Activated CD8-positive, alpha-beta memory T cell treated with anti-CD3 and anti-CD28 coated beads for 1 hour (primary cell): Measurements from ENCODE around the gene EIF3B.
"Not testable (repeated sequence)": the region's sequence is repeated elsewhere in the genome, so short reads cannot be mapped to it uniquely, and the experiment has no call there.

ENCODE experiments used
- DNase-seq, 2 donors: peaks; one replicate each; pipeline ENCODE4 v3.0.0-alpha.2; 2020; ENCODE audit warnings: low read depth in 1 of 2; ENCODE audit errors: extremely low read depth in 1 of 2

Gene EIF3B

DNA sequence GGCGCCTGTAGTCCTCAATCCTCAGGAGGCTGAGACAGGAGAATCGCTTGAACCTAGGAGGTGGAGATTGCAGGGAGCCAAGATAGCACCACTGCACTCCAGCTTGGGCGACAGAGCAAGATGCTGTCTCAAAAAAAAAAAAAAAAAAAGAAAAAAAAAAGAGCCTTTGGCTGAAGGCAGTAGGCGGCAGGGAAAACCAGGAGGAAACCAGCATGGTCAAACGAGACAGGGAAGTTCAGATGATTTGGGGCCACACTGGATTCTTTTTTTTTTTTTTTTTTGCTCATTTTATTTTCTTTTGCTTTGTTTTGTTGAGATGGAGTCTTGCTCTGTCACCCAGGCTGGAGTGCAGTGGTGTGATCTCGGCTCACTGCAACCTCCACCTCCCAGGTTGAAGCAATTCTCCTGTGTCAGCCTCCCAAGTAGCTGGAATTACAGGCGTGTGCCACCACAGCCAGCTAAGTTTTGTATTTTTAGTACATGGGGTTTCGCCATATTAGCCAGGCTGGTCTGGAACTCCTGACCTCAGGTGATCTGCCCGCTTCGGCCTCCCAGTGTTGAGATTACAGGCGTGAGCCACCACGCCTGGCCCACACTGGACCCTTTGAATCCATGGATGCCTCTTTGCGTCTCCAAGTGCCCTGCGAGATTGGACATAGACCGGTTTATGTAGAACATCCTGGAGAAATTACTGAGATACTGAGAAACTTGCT, 7.1 kb upstream of the EIF3B start:
- not testable (repeated sequence) for DNase-seq

DNA sequence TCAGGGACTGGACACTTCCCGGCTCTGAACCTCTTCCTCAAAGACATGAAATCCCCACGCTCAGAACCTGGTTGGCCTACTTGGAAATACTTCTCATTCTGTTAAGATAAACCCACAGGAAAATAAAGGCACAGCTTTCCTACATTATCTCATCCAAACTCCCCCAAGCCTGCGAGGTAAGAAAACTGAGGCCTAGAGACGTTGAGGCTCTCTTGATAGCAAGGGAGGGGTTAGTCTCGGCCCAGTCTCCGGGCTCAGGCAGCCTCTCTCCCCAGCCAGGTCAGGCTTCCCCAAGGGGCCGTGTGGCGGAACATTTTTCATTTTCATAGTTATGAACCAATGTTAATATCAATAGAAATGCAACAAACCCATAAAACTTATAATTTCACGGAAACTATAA, 4.6 kb upstream of the EIF3B start:
- DNase-seq: no peak

DNA sequence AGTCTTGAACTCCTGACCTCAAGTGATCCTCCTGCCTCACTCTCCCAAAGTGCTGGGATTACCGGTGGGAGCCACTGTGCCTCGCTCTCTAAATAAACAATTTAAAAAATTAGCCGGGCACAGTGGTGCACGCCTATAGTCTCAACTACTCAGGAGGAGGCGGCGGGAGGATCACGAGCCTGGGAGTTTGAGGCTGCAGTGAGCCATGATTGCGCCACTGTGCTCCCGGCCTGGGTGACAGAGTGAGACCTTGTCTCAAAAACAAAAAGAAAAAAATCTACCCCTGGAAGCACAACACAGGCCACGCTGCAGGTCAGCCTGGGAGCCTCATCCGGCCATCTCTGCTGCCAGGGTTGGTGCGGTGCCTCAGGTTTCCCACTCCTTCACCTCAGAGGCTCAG, 3.8 kb upstream of the EIF3B start:
- no peak for DNase-seq

DNA sequence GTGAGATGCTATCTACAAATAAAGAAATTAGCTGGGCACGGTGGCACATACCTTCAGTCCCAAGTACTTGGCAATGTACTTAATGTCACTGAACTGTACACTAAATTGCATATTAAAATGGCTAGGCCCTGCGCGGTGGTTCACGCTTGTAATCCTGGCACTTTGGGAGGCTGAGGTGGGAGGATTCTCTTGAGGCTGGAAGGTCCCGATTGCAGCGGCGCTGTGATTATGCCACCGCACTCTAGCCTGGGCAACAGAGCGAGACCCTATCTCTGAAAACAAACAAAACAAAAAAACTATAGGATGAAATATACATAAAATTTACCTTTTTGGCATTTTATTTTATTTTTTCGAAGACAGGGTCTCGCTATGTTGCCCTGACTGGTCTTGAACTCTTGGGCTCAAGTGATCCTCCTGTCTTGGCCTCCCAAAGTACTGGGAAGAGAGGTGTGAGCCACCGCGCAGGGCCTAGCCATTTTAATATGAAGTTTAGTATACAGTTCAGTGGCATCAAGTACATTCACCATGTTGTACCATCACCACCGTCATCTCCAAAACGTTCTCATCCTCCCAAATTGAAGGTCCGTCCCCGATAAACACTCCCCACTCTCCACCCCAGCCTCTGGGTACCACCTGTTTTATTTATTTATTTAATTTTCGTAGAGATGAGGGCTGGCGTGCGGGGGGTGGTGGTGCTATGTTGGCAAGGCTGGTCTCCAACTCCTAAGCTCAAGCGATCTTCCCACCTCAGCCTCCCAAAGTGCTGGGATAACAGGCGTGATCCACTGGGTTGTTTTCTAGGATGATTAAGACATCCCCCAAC, 1.3 kb upstream of the EIF3B start:
- no peak for DNase-seq

DNA sequence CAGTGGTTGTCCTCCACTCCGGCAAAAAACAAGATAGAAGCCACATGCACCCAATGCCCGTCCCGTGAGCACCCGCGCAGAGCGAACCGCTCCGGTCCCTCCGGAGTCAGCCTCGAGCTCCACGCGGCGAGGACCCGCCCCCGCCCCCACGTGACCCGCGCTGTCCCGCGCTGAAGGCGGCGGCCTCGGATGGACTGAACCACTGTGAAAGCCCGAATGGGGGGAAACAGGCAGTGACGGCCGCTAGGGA, 766 bp upstream of the EIF3B start:
- DNase-seq: peak; percentile 67 to 86

DNA sequence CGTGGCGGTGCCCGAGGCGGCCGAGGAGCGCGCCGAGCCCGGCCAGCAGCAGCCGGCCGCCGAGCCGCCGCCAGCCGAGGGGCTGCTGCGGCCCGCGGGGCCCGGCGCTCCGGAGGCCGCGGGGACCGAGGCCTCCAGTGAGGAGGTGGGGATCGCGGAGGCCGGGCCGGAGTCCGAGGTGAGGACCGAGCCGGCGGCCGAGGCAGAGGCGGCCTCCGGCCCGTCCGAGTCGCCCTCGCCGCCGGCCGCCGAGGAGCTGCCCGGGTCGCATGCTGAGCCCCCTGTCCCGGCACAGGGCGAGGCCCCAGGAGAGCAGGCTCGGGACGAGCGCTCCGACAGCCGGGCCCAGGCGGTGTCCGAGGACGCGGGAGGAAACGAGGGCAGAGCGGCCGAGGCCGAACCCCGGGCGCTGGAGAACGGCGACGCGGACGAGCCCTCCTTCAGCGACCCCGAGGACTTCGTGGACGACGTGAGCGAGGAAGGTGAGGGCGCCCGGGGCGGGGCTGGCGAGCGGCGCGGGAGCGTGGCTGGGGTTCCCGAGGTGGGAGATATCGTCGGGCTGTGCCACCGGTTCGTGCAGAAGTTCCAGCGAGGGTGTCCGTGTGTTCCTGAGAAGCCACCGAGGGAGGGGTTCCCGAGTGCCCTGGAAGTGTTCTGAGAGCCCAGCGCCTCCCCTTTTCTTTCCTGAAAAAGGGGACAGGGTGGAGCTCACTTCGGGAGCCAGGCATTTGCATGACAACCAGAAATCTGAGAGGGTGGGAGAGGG, 495 bp downstream of the EIF3B start:
- DNase-seq: no peak

DNA sequence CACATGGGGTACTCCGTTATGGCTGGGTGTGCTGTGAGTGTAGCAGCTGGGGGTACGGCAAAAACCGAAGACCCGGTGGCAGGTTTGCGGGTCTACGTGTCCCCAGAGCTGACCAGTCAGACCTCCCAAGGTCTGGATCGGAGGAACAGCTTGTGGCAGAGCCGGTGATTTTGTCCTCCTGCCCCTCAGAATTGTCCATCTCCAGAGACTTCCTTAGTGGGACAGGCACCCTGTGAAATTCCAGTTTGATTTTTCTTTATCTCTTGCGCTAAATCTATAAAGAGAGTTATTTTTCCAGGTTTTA, 1.0 kb downstream of the EIF3B start:
- no peak for DNase-seq

DNA sequence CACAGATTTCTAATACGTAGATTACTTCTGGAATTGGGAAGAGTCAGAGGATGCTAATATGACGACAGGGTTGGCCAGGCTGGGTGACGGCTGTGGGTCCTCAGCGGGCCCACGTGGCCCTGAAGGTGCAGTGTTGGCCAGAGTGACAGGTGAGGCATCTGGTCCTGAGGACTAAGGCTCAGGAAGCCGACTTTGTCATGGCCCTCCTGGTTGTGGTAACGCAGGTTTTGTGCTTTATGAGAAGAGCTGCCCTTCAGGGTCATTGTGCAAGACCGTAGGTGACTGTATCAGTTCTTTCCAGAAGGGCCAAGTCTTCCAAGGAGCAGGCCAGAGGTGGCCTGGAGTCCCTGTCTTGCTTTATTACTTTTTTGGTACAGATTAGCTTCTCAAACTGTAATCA, 2.5 kb downstream of the EIF3B start:
- DNase-seq: no peak

DNA sequence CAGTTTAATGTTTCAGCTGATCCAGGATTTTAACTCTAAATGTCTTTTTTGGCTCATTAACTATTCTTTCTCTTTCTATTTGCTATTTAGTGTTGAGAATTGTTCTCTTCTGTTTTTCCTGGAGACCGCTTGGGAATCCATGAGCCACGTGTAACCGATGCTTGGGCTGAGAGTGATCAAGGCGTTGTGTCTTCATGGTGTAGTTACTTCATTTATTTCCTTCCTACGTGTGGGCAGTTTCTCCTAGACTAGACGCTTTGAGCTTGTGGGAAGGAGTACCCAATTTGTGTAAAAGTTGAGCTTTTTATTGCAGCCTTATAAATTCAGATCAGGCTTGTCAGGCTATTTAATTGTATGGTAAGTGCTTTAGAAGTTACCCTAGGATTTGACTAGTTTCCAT, 2.9 kb downstream of the EIF3B start:
- DNase-seq: no peak

DNA sequence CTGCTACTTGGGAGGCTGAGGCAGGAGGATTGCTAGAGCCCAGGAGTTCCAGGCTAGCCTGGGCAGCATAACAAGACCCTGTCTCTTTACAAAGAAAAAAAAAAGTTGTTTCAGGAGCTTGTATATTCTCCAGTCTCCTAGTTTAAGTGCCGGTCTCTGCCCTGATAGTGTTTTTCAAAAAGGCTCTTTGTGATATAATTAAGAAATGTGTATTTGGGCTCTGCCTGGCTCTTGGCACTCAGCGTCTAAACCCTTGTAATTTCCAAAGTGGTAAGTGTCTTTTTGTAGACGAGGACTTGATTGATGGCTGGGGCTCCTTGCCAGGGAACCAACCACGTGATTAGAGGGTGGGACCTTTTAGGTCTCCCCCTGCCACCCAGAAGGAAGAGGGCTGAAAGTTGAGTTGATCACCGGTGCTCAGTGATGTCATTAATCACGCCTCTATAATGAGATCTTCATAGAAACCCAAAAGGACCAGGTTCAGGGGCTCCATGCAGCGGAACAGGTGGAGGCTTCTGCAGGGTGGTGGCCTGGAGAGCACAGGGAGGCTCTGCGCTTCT, 4.4 kb downstream of the EIF3B start:
- DNase-seq: no peak

DNA sequence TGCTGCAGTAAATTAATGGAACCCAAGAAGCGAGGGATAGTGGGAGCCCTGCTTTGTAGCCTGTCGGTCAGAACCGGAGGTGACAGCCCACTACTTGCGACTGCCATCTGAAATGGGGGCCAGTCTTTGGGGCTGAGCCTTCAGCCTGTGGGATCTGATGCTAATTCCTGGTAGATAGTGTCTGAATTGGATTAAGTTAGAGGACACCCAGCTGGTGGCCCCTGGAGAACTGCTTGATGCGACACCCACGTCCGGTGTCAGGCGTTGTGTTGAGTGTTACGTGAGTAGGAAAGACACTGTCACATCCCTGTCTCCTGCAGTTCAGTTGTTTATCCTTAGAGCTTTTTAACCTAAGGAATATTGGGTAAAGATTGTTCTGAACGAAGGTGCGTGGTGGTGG, 5.0 kb downstream of the EIF3B start:
- no peak for DNase-seq

DNA sequence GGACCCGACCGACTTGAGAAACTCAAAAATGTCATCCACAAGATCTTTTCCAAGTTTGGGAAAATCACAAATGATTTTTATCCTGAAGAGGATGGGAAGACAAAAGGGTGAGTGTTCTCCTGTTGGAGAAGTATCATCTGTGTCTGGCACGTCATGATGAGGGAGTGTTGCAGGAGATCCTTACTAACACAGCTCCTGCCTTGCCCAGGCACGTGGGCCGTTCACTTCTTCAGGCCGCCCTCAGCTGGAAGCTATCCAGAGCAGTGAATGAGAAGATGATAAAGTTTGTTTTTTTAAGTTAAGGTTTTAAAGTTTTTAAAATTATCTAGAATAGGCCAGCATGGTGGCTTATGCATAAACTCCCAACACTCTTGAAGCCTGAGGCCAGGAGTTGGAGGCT, 6.2 kb downstream of the EIF3B start:
- no peak for DNase-seq

DNA sequence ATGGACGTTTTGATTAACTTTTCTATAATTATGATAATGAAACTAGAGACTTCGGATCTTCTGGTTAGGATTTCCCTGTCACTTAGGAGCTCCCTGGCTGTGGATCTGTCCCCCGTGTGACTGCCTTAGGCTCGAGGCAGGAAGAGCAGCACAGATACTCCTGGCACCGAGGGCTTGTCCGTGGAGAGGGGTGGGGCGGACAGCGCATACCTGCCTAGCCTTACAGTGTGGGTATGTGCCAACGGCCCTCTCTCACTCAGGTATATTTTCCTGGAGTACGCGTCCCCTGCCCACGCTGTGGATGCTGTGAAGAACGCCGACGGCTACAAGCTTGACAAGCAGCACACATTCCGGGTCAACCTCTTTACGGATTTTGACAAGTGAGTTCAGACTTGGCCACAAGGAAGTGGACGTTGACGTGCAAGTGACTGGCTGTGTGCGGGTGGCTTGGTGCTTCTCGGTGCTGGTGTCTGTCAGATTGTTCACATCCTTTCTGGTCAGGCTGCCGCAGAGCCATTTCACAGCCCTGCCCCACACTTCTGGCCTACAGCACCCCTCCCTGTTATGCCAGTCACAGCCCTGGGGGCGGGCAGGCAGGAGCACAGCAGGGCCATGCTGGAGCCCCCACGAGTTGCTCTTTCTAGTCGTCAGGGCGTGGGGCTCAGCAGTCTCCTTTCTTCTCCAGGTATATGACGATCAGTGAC, 7.9 kb downstream of the EIF3B start:
- no peak for DNase-seq

DNA sequence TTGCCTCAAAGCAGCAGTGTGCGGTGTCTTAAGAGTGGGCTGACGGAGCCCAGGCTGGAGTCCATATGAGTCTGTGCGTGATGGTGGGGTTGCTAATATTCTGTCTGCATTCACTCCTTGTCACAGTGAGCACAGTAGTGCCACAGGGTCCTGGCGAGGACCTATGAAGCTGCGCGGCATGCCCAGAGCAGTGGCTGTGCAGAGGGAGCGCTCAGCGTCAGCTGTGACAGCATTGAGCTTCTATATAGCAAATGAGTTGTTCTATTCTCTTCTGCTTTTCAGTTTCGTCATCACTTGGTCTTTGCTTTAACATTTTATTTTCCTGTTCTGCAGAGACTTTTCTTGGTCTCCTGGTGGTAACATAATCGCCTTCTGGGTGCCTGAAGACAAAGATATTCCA, 14.5 kb downstream of the EIF3B start:
- DNase-seq: no peak

DNA sequence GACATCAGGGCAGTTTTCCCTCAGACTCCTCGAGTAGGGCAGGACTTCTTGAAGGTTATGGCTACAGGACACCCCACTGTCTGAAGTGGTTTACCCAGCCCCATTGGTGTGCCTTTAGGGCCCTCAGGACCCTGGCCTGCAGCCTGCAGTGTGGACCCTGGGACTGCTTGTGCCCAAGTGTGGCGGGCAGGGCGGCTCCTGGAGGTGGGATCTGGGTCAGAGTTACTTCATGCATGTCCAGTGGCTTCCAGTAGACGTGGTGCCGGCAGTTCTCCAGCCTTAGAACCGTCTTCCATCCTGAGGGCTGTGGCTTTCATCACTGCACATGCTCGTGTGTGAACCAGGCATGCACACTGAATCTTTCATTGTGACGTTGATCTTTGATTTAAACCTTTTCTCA, 16.7 kb downstream of the EIF3B start:
- no peak for DNase-seq

DNA sequence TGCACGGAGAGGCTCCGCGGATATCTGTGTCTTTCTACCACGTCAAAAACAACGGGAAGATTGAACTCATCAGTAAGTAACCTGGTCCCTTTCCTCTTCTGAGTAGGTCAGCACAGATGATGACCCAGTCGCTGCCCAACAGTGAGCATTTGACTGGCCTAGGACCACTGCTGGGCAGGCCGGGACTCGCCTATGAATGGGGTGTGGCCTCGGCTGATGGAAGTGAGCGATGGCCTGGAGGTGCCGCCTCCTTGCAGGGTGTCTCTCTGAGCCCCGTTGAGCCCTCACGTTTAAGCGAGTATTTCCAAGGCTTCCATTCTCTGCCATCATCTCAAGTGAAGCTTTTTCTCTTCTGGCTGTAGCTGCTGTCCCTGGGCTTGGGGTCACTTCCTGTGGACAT, 18.1 kb downstream of the EIF3B start:
- DNase-seq: no peak

DNA sequence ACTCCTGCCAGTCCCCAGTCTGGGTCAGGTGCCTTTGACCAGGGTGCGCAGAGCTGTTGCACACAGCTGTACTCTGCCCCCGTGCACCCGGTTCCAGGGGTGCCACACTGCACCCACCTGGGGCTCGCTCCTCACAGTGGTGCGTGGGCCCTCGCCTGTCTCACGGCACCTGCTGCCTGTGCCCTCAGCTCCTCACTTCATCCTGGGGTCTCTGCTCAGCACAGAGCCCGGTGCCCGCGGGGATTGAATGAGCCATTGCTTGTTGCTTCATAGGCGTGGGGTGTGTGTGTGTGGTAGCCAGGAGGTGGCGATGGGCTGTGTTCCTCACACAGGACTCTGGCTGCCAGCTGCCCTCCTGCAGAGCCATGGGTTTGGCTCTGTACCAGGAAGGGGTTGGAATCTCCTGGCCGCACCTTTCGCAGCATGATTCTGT, 18.5 kb downstream of the EIF3B start:
- DNase-seq: no peak

DNA sequence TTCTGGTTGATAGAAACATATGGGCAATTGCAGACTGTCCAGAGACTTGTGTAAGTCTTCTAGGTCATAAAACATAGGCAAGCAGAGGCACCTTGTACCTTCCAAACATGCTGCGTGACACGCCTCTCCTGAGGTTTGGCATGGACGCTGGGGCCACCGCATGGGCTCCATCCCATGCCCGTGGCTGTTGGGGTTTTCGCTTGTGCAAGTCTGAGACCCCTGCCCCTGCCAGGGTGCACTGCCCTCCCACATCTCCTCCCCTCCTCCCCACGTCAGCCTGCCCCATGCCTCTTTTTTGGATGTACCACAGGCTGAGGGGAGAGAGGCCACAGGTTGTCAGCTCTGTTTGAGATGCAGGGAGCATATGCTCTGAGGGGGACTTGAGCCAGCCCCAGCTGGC, 19.0 kb downstream of the EIF3B start:
- no peak for DNase-seq

DNA sequence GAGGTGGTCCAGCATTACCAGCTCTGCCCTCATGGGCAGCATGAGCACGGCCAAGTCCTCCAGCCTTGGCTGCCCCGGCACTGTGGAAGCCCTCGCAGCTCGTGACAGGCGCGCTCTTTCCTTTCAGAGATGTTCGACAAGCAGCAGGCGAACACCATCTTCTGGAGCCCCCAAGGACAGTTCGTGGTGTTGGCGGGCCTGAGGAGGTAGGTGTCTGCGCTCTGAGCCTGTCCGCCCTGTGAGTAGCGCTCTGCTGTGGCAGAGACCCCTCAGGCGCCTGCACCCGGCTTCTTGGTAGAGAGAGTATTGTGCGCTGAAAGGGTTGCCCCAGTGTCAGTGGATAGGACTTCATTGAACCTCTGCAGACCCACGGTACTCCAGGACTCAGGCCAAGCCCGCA, 19.8 kb downstream of the EIF3B start:
- DNase-seq: no peak

DNA sequence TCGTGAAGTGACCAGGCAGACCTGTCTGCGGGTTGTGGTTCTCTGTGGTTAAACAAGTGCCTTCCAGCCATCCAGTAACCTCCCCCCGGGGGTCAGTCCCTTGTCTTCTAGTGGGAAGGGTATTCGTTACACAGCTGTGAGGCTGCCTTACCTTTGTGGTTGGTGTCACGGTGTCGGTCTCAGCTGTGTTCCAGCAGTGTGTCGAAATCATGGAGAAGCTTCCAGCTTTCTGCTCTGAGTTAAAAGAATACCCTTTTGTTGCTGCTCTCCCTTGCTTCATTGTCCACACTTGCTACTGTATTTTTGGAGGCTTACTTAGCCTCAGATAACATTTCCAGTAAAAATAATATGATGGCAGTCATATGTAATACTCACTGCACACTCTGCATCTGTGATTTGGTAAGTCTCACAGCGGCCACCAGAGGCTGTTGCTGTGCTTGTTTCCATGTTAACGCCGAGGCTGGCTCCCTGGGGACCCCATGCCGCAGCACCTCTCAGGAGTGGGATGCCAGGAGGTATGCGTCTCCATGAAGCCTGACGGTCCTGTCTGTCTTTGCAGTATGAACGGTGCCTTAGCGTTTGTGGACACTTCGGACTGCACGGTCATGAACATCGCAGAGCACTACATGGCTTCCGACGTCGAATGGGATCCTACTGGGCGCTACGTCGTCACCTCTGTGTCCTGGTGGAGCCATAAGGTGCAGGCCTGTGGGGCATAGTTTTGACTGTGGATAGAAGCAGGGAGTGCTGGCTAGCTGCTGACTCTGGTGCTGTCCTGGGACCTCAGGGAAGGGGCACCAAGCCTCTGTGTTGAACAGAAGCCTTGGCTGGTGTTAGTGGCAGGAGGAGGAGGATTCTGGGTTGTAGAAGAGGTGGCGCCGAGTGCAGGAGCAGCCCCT, 20.5 kb downstream of the EIF3B start:
- no peak for DNase-seq
